NCI-H2196 (cell line): ENCODE results near the gene CPLANE1.
"Not testable (repeated sequence)": the region's sequence is repeated elsewhere in the genome, so short reads cannot be mapped to it uniquely, and the experiment has no call there.

Experiments
- DNase-seq: peaks from one replicate; lab custom pipeline; 2025; ENCODE audit not compliant: unreplicated experiment; lab: John Stamatoyannopoulos, UW

The CPLANE1 gene

GRCh38 chr5:37121465-37121864, 127.7 kb downstream of the CPLANE1 start:
- DNase-seq: no peak

- no peak for DNase-seq
Measured at GRCh38 chr5:37121027-37121426, 128.1 kb downstream of the CPLANE1 start.

- no peak for DNase-seq
Measured at GRCh38 chr5:37120270-37120669, 128.9 kb downstream of the CPLANE1 start.

GRCh38 chr5:37116359-37116758, 132.8 kb downstream of the CPLANE1 start:
- no peak for DNase-seq

GRCh38 chr5:37112383-37112991, 136.7 kb downstream of the CPLANE1 start:
- no peak for DNase-seq

GRCh38 chr5:37111426-37112382, 137.5 kb downstream of the CPLANE1 start:
- no peak for DNase-seq

GRCh38 chr5:37110135-37110534, 139.0 kb downstream of the CPLANE1 start:
- DNase-seq: no peak

- no peak for DNase-seq
Measured at GRCh38 chr5:37109338-37109737, 139.8 kb downstream of the CPLANE1 start.

GRCh38 chr5:37103302-37103701, 145.9 kb downstream of the CPLANE1 start:
- DNase-seq: no peak

- not testable (repeated sequence) for DNase-seq
Measured at GRCh38 chr5:37099267-37099666, 149.9 kb downstream of the CPLANE1 start.

GRCh38 chr5:37093795-37094194, 155.4 kb downstream of the CPLANE1 start:
- not testable (repeated sequence) for DNase-seq

- DNase-seq: no peak
Measured at GRCh38 chr5:37090781-37091180, 158.4 kb downstream of the CPLANE1 start.

- DNase-seq: no peak
Measured at GRCh38 chr5:37090123-37090726, 159.0 kb downstream of the CPLANE1 start.

- no peak for DNase-seq
Measured at GRCh38 chr5:37088009-37088408, 161.2 kb downstream of the CPLANE1 start.

GRCh38 chr5:37086466-37087173, 162.6 kb downstream of the CPLANE1 start:
- DNase-seq: no peak

- not testable (repeated sequence) for DNase-seq
Measured at GRCh38 chr5:37086026-37086425, 163.2 kb downstream of the CPLANE1 start.

- not testable (repeated sequence) for DNase-seq
Measured at GRCh38 chr5:37082977-37083376, 166.2 kb downstream of the CPLANE1 start.

- DNase-seq: no peak
Measured at GRCh38 chr5:37080697-37081096, 168.5 kb downstream of the CPLANE1 start.

- no peak for DNase-seq
Measured at GRCh38 chr5:37077146-37077545, 172.0 kb downstream of the CPLANE1 start.

- DNase-seq: no peak
Measured at GRCh38 chr5:37075399-37075950, 173.7 kb downstream of the CPLANE1 start.
